ENCODE data around the gene CHSY1. TPM values are rescaled to one million over a fixed set of nuclear protein-coding genes. Genes with fewer than 3 reads are reported as not detected.

The CHSY1 gene
- total and polyA plus RNA-seq, 2 of the 13 experiments (the other 11 are each of a cell fraction or from before 2014, with no cell fraction given): 13.3 to 13.7 TPM

DNA sequence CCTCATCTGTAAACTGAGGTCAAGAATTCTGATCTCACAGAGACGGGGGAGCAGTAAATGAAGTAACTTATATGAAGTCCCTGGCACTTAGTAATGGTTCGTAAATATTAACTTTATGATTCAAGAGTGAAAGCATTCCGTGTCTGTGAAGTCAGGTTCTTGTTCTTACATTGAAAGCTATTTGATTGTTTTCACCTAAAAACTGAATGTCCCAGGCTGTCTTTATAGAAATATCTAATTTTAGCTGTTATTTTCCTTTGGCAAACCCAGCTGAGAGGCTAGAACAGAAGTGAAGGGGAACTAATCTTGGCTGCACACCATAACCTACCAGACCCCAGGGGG is 84.5 kb downstream of the CHSY1 start:
- Histone ChIP-seq H3K79me2 (ENCODE audit: insufficient read depth, low read length) (no peaks in the 10 kb centered on the region), H3K4me2 (ENCODE audit: low read depth, low read length) (no peak overlapping the region; the same call in none of the 2 replicates), H3K4me1 (ENCODE audit: insufficient read depth, low read length) (peaks cover 31% of the 10 kb centered on the region), H3K27me3 (ENCODE audit: control insufficient read depth in 1 of 2, insufficient read depth in 2 of 2, low read length in 2 of 2) (no peaks in the 10 kb centered on the region), H3K27ac (ENCODE audit: extremely low read length, insufficient read depth, low read length) (no peak overlapping the region), H4K20me1 (ENCODE audit: insufficient read depth, low read length) (no peaks in the 10 kb centered on the region), H2AFZ (ENCODE audit: low read length) (no peak overlapping the region), H3K36me3 (replicated peaks in 1 of 2; ENCODE audit: control insufficient read depth in 1 of 2, insufficient read depth in 2 of 2, low read length in 2 of 2) (no peaks in the 10 kb centered on the region), H3K4me3 (replicated peaks in 1 of 3; ENCODE audit: insufficient read depth in 1 of 3, low read depth in 2 of 3, low read length in 3 of 3) (peak overlapping the region in 1 of 3 experiments; percentile 15; a peak in 1 of 6 replicates), H3K9me3 (ENCODE audit: low read length) (peaks cover 30% of the 10 kb centered on the region), H3K9ac (ENCODE audit: insufficient read depth, low read depth, low read length) (no peak overlapping the region)
- intact Hi-C loops (cut with micrococcal nuclease; ENCODE audit: unreplicated experiment) (no loop called here), in situ Hi-C loops (cut with HindIII; ENCODE audit: extremely low pct_ligation_motif_present, low pct_unique_long_range_greater_than_20kb) (no loop called here)
- ChIA-PET POLR2A (interaction anchor here (0.6 kb wide), 1 partner anchor 100 kb away, joined by 3 read pairs; no protein-coding TSS in a partner anchor), CTCF (ENCODE audit: low intra/inter-chr PET ratio, low total read pairs) (no interaction called here)
- no peak for ATAC-seq
- no peak for FAIRE-seq
- BruUV-seq (replicated peaks): no TSS peak
- peak; percentile 31 for DNase-seq (ENCODE audit: low spot score)
- WGBS (ENCODE audit: low lambda C conversion rate): 20% methylated on average over 3 of the region's 3 CpGs
- TF ChIP-seq, protein P1, sequence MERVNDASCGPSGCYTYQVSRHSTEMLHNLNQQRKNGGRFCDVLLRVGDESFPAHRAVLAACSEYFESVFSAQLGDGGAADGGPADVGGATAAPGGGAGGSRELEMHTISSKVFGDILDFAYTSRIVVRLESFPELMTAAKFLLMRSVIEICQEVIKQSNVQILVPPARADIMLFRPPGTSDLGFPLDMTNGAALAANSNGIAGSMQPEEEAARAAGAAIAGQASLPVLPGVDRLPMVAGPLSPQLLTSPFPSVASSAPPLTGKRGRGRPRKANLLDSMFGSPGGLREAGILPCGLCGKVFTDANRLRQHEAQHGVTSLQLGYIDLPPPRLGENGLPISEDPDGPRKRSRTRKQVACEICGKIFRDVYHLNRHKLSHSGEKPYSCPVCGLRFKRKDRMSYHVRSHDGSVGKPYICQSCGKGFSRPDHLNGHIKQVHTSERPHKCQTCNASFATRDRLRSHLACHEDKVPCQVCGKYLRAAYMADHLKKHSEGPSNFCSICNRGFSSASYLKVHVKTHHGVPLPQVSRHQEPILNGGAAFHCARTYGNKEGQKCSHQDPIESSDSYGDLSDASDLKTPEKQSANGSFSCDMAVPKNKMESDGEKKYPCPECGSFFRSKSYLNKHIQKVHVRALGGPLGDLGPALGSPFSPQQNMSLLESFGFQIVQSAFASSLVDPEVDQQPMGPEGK (CRISPR knock-in tag; IDR thresholded peaks at IDR 0.05): 0 out of 2 replicates have a peak, but pooled peaks have one; percentile 24
- peak; percentile 9; the same call in 1 of the 2 replicates for TF ChIP-seq FOSL2 (CRISPR knock-in tag; IDR thresholded peaks at IDR 0.05)
- TF ChIP-seq FOXA3 (CRISPR knock-in tag; IDR thresholded peaks at IDR 0.05): no peak

DNA sequence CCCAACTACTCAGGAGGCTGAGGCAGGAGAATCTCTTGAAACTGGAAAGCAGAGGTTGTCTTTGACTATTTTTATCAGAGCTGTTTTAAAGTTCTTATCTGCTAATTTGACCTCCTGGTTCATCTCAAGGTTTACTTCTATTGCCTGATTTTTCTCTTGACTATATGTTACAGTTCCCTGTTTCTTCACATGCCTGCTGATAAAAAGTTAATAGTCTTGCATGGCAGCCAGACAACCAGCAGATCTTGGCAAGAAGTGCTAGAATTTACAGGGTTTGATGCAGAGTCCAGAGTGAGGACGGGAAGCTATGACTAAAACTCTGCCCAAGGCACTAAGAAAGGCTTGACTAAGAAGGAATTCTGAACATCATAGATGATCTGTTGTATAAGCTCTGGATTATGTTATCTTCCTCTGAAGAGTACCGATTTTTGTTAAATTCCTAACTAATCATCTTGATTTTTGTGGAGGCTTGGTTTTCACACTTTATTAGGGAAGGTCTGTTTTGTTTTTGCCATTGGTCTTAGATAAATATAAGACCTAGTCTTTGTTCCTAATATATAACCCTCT is 85.9 kb downstream of the CHSY1 start:
- no peaks in the 10 kb centered on the region for H4K20me1 ChIP-seq (ENCODE audit: insufficient read depth, low read length)
- intact Hi-C loops (cut with micrococcal nuclease; ENCODE audit: unreplicated experiment): no loop called here
- no peaks in the 10 kb centered on the region for H3K79me2 ChIP-seq (ENCODE audit: insufficient read depth, low read length)
- no peaks in the 10 kb centered on the region for H3K36me3 ChIP-seq (replicated peaks in 1 of 2; ENCODE audit: control insufficient read depth in 1 of 2, insufficient read depth in 2 of 2, low read length in 2 of 2)
- H3K4me3 ChIP-seq (replicated peaks in 1 of 3; ENCODE audit: insufficient read depth in 1 of 3, low read depth in 2 of 3, low read length in 3 of 3): no peak overlapping the region
- no TSS peak for BruUV-seq (replicated peaks)
- ChIA-PET CTCF (ENCODE audit: low intra/inter-chr PET ratio, low total read pairs) (no interaction called here), POLR2A (no interaction called here)
- DNase-seq (ENCODE audit: low spot score) (no peak), FAIRE-seq (no peak), ATAC-seq (no peak)
- no peaks in the 10 kb centered on the region for H3K27me3 ChIP-seq (ENCODE audit: control insufficient read depth in 1 of 2, insufficient read depth in 2 of 2, low read length in 2 of 2)
- H3K27ac ChIP-seq (ENCODE audit: extremely low read length, insufficient read depth, low read length): no peak overlapping the region
- in situ Hi-C loops (cut with HindIII; ENCODE audit: extremely low pct_ligation_motif_present, low pct_unique_long_range_greater_than_20kb): no loop called here
- TF ChIP-seq, protein P2, sequence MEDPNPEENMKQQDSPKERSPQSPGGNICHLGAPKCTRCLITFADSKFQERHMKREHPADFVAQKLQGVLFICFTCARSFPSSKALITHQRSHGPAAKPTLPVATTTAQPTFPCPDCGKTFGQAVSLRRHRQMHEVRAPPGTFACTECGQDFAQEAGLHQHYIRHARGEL (CRISPR knock-in tag; IDR thresholded peaks at IDR 0.05): no peak
- WGBS (ENCODE audit: low lambda C conversion rate): 10% methylated on average over 2 of the region's 2 CpGs
- H2AFZ ChIP-seq (ENCODE audit: low read length): no peak overlapping the region
- no peak overlapping the region for H3K9ac ChIP-seq (ENCODE audit: insufficient read depth, low read depth, low read length)
- no peak overlapping the region for H3K4me2 ChIP-seq (ENCODE audit: low read depth, low read length)
- peaks cover 30% of the 10 kb centered on the region for H3K9me3 ChIP-seq (ENCODE audit: low read length)
- peaks cover 27% of the 10 kb centered on the region for H3K4me1 ChIP-seq (ENCODE audit: insufficient read depth, low read length)

Measured in HepG2 (cell line).